ENCODE results near the gene RBBP6. TPM values are rescaled to one million over a fixed set of nuclear protein-coding genes. Genes with fewer than 3 reads are reported as not detected.

RBBP6 gene
- total RNA-seq, 3 donors from 2014 or later (not counting 1 experiment from before 2014, with no cell fraction given), result 155 to 219 (median 173) TPM

GRCh38 chr16:24526701-24527495 is 12.5 kb upstream of the RBBP6 start:
- DNase-seq, result no peak
- Histone ChIP-seq H3K27ac (ENCODE audit: low read length) (no peak overlapping the region), H3K9me3 (ENCODE audit: control insufficient read depth, insufficient read depth, low read length) (no peaks in the 10 kb centered on the region), H3K36me3 (ENCODE audit: control insufficient read depth, insufficient read depth, low read length) (no peaks in the 10 kb centered on the region), H3K27me3 (ENCODE audit: control insufficient read depth, insufficient read depth, low read length) (no peaks in the 10 kb centered on the region), H3K4me1 (ENCODE audit: control insufficient read depth, insufficient read depth, low read length) (no peaks in the 10 kb centered on the region), H3K4me3 (ENCODE audit: low read length) (no peak overlapping the region)
- Mint-ChIP-seq H3K36me3 (no peaks in the 10 kb centered on the region), H3K4me1 (no peaks in the 10 kb centered on the region), H3K27me3 (ENCODE audit: low read depth in 2 of 2) (peaks cover 0 to 6% of the 10 kb centered on the region in 2 donors), H3K4me3 (no peak overlapping the region), H3K27ac (no peak overlapping the region), H3K9me3 (no peaks in the 10 kb centered on the region)
- WGBS (ENCODE audit: insufficient coverage), result 92% methylated on average over 6 of the region's 9 CpGs
- intact Hi-C loops (cut with micrococcal nuclease), result no loop called here
- no peak for ATAC-seq
- no peak for TF ChIP-seq CTCF (IDR thresholded peaks at IDR 0.05)

GRCh38 chr16:24531166-24531565 is 8.2 kb upstream of the RBBP6 start:
- TF ChIP-seq CTCF (IDR thresholded peaks at IDR 0.05), result no peak
- Mint-ChIP-seq H3K36me3 (no peaks in the 10 kb centered on the region), H3K4me3 (no peak overlapping the region), H3K27ac (no peak overlapping the region), H3K27me3 (ENCODE audit: low read depth in 2 of 2) (peaks cover 8 to 10% of the 10 kb centered on the region in 2 donors), H3K9me3 (no peaks in the 10 kb centered on the region), H3K4me1 (no peaks in the 10 kb centered on the region)
- Histone ChIP-seq H3K27me3 (ENCODE audit: control insufficient read depth, insufficient read depth, low read length) (no peaks in the 10 kb centered on the region), H3K27ac (ENCODE audit: low read length) (no peak overlapping the region), H3K4me3 (ENCODE audit: low read length) (no peak overlapping the region), H3K9me3 (ENCODE audit: control insufficient read depth, insufficient read depth, low read length) (no peaks in the 10 kb centered on the region), H3K4me1 (ENCODE audit: control insufficient read depth, insufficient read depth, low read length) (no peaks in the 10 kb centered on the region), H3K36me3 (ENCODE audit: control insufficient read depth, insufficient read depth, low read length) (no peaks in the 10 kb centered on the region)
- intact Hi-C loops (cut with micrococcal nuclease), result loop anchor here (10.0 kb wide), 1 partner anchor 204 kb away; no protein-coding TSS in a partner anchor
- no peak for ATAC-seq
- no peak for DNase-seq
- no CpG with 5 or more reads among the region's 1 CpG for WGBS (ENCODE audit: insufficient coverage)

- no peaks in the 10 kb centered on the region for H3K9me3 ChIP-seq (ENCODE audit: control insufficient read depth, insufficient read depth, low read length)
- Mint-ChIP-seq H3K27ac (no peak overlapping the region), H3K36me3 (no peaks in the 10 kb centered on the region), H3K27me3 (ENCODE audit: low read depth in 2 of 2) (peaks cover 6 to 8% of the 10 kb centered on the region in 2 donors), H3K4me3 (no peak overlapping the region), H3K4me1 (peaks cover 4 to 8% of the 10 kb centered on the region in 2 donors), H3K9me3 (no peaks in the 10 kb centered on the region)
- DNase-seq, result no peak
- H3K27me3 ChIP-seq (ENCODE audit: control insufficient read depth, insufficient read depth, low read length), result no peaks in the 10 kb centered on the region
- peaks cover 6% of the 10 kb centered on the region for H3K4me1 ChIP-seq (ENCODE audit: control insufficient read depth, insufficient read depth, low read length)
- no peak for TF ChIP-seq CTCF (IDR thresholded peaks at IDR 0.05)
- intact Hi-C loops (cut with micrococcal nuclease), result loop anchor here (10.0 kb wide), 1 partner anchor 200 kb away; no protein-coding TSS in a partner anchor
- H3K4me3 ChIP-seq (ENCODE audit: low read length), result no peak overlapping the region
- no peak overlapping the region for H3K27ac ChIP-seq (ENCODE audit: low read length)
- no peaks in the 10 kb centered on the region for H3K36me3 ChIP-seq (ENCODE audit: control insufficient read depth, insufficient read depth, low read length)
- no peak for ATAC-seq
Observed at GRCh38 chr16:24534620-24535019, 4.7 kb upstream of the RBBP6 start.
